ENCODE data around the gene GPR156.
"Not testable (repeated sequence)": the region's sequence is repeated elsewhere in the genome, so short reads cannot be mapped to it uniquely, and the experiment has no call there.

GPR156 gene

GRCh38 chr3:120284747-120285507 lies at the start of gene GPR156:
TSS of gene GPR156 (minus strand) at chr3:120285222. CDS start at chr3:120244098, 41,124 bp downstream.
- DNase-seq (ENCODE audit: low read depth): no peak

GRCh38 chr3:120332646-120333045 lies 47.6 kb upstream of the GPR156 start:
- no peak for DNase-seq (ENCODE audit: low read depth)

- no peak for DNase-seq (ENCODE audit: low read depth)
Observed at GRCh38 chr3:120331076-120331475, 46.1 kb upstream of the GPR156 start.

GRCh38 chr3:120326784-120327183 lies 41.8 kb upstream of the GPR156 start:
- DNase-seq (ENCODE audit: low read depth): no peak

GRCh38 chr3:120324190-120324589 lies 39.2 kb upstream of the GPR156 start:
- no peak for DNase-seq (ENCODE audit: low read depth)

- not testable (repeated sequence) for DNase-seq (ENCODE audit: low read depth)
Observed at GRCh38 chr3:120323761-120324160, 38.7 kb upstream of the GPR156 start.

- DNase-seq (ENCODE audit: low read depth): no peak
Observed at GRCh38 chr3:120311863-120312794, 27.1 kb upstream of the GPR156 start.

GRCh38 chr3:120306519-120307455 lies 21.8 kb upstream of the GPR156 start:
- DNase-seq (ENCODE audit: low read depth): no peak

GRCh38 chr3:120304616-120305015 lies 19.6 kb upstream of the GPR156 start:
- DNase-seq (ENCODE audit: low read depth): no peak

- no peak for DNase-seq (ENCODE audit: low read depth)
Observed at GRCh38 chr3:120302361-120302760, 17.3 kb upstream of the GPR156 start.

- DNase-seq (ENCODE audit: low read depth): no peak
Observed at GRCh38 chr3:120300971-120301370, 15.9 kb upstream of the GPR156 start.

- no peak for DNase-seq (ENCODE audit: low read depth)
Observed at GRCh38 chr3:120299403-120299802, 14.4 kb upstream of the GPR156 start.

- no peak for DNase-seq (ENCODE audit: low read depth)
Observed at GRCh38 chr3:120298996-120299395, 14.0 kb upstream of the GPR156 start.

GRCh38 chr3:120291552-120291951 lies 6.5 kb upstream of the GPR156 start:
- DNase-seq (ENCODE audit: low read depth): not testable (repeated sequence)

GRCh38 chr3:120289636-120290035 lies 4.6 kb upstream of the GPR156 start:
- DNase-seq (ENCODE audit: low read depth): no peak

- DNase-seq (ENCODE audit: low read depth): no peak
Observed at GRCh38 chr3:120286465-120286864, 1.4 kb upstream of the GPR156 start.

GRCh38 chr3:120285508-120285841 lies 453 bp upstream of the GPR156 start:
- DNase-seq (ENCODE audit: low read depth): no peak

- DNase-seq (ENCODE audit: low read depth): no peak
Observed at GRCh38 chr3:120281261-120281660, 3.8 kb downstream of the GPR156 start.

- DNase-seq (ENCODE audit: low read depth): no peak
Observed at GRCh38 chr3:120280566-120280965, 4.5 kb downstream of the GPR156 start.

- no peak for DNase-seq (ENCODE audit: low read depth)
Observed at GRCh38 chr3:120280026-120280425, 5.0 kb downstream of the GPR156 start.

- no peak for DNase-seq (ENCODE audit: low read depth)
Observed at GRCh38 chr3:120276767-120277166, 8.3 kb downstream of the GPR156 start.

- no peak for DNase-seq (ENCODE audit: low read depth)
Observed at GRCh38 chr3:120275618-120276017, 9.4 kb downstream of the GPR156 start.

Data from stimulated activated CD4-positive, alpha-beta T cell treated with anti-CD3 and anti-CD28 coated beads, Interleukin-2, amount 100 ng/mL, for 4 hours (primary cell).